Retinal pigment epithelial cell (primary cell): ENCODE data around the gene MICALL1.

ENCODE experiments used
- DNase-seq: peaks from one replicate; pipeline ENCODE4 v3.0.0-alpha.2; 2010; ENCODE audit warnings: low read depth
- H3K4me3 ChIP-seq: 2 replicates; pipeline ENCODE4 v1.5.1; 2011; ENCODE audit warnings: mild to moderate bottlenecking, low read length, control low read depth, moderate library complexity
- CTCF ChIP-seq: conservative IDR thresholded peaks from 2 replicates; pipeline ENCODE4 v1.5.1; 2011; ENCODE audit warnings: low read depth, low read length, control low read depth, inconsistent platforms

MICALL1 gene

DNA sequence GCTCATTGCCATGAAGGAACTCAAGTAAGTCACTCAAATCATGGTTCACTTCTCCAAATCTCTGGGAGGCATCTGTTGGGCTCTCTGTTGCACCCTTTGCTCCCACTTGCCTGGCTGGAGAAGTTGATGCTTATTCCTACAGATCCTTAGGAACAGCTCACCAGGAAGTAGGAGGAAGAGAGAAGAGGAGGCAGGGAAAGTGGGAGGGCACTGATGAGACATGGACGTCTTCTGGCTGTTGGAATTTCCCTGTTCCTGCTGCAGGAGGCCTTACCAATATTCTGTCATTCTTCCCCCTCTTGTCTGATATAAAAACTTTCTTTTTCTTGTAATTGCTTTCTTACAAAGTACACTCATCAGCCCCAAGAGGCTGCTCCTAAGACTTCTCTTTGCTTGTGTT, 61.0 kb downstream of the MICALL1 start:
- no peak overlapping the region for H3K4me3 ChIP-seq
- no peak for TF ChIP-seq CTCF
- DNase-seq = no peak

- no peak for DNase-seq
- no peak for TF ChIP-seq CTCF
- H3K4me3 ChIP-seq = no peak overlapping the region
These were observed 61.7 kb downstream of the MICALL1 start for GRCh38 chr22:37967637-37968451.

- TF ChIP-seq CTCF = no peak
- no peak overlapping the region for H3K4me3 ChIP-seq
- DNase-seq = no peak
These were observed 62.6 kb downstream of the MICALL1 start for GRCh38 chr22:37968452-37969251.

DNA sequence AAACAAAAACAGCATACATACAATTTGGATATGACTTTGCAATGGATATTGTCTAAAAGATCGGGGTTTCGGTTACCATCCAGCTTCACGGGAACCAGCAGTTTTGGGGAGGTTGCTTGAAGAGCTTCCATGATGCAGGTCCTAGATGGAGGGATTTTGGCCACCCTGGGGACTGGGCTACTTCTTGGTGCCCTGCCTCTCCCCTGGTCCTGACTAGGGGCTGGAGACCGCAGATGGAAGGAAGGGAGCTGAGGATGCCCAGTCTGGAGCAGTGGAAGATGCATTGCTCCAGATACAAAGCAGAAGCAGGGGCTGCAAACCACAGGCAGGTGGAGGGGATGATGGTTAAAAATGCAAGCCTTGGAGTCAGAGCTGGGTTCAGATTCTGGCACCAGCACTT, 64.8 kb downstream of the MICALL1 start:
- no peak for TF ChIP-seq CTCF
- no peak overlapping the region for H3K4me3 ChIP-seq
- no peak for DNase-seq

- no peak for DNase-seq
- TF ChIP-seq CTCF = no peak
- H3K4me3 ChIP-seq = no peak overlapping the region
These were observed 65.7 kb downstream of the MICALL1 start for GRCh38 chr22:37971475-37972434.

GRCh38 chr22:37972527-37972926, 66.4 kb downstream of the MICALL1 start:
- no peak for TF ChIP-seq CTCF
- DNase-seq = no peak
- H3K4me3 ChIP-seq = no peak overlapping the region
